Stimulated activated CD4-positive, alpha-beta T cell treated with anti-CD3 and anti-CD28 coated beads, Interleukin-2, amount 100 ng/mL, for 4 hours (primary cell): ENCODE data around the gene CIZ1.

Source experiments
- DNase-seq: peaks from one replicate; pipeline ENCODE4 v3.0.0-alpha.2; 2020; ENCODE audit warnings: low read depth

Gene CIZ1

GRCh38 chr9:128213746-128214497 is 22.6 kb upstream of the CIZ1 start:
- DNase-seq, result no peak

- no peak for DNase-seq
These were observed 20.6 kb upstream of the CIZ1 start for GRCh38 chr9:128211981-128212281.

DNA sequence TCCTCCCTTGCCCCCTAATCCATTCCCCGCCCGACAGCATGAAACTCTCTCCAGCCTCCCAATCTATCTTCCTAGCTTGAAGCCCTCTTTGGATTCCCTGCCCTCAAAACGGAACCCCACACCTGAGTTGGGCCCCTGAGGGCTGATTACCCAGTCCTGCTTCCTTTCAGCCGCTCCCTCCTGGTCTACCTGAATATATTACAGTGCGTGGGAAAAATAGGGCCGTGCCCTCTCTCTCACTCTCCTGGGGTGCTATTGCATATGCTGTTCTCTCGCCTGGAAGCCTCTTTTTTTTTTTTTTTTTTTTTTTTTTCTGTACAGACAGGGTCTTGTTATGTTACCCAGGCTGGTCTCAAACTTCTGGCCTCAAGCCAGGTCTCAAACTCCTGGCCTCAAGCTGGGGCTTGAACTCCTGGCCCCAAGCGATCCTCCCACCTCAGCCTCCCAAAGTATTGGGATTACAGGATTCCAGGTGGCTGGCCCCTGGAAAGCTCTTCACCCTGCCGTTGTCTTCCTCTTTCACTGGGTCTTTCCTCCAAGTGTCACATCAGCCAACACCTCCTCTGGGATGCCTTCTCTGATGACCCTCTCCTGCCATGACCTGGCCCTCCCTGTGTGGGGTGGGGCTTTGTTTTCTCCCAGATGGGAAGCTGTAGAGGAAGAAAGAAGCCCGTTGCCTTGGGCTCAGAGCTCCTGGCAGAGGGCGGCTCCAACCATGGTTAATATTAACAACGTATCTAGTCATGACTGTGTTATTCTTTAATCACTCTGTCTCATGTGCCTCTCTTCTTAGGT is 20.0 kb upstream of the CIZ1 start:
- DNase-seq, result no peak

DNA sequence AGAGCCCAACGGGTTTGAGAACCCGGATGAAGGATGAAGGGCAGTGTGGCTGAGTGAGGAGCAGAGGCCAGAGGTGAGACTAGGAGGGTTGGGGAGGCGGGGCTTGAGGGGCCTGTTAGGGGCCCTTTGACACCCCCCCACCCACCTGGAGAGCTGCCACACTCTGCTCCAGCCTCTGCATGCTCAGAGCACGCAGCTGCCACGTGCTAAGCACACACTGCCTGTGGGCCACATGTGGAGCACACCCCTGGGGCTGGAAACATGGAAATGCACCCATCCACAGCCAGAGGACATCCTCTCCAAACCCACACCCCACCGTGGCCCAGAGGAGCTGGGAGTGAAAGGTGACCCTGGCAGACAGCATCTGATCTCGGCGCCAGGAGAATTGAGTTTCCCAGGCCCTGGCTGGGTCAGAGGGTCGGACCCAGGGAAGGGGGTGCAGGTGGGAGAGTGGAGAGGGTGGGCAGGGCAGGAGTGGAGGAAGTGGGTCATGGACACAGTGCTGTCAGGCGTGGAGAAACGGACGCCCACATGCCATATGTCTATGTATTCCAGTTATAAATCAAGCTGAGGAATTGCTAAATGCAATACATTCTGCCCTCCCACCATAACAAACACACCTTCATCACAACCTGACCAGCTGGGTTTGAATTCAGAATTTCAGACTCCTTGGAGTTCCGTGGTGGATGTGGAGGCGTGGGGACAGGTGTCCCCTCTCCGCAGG is 17.7 kb upstream of the CIZ1 start:
- no peak for DNase-seq

- DNase-seq, result no peak
These were observed 17.0 kb upstream of the CIZ1 start for GRCh38 chr9:128208386-128208785.

DNA sequence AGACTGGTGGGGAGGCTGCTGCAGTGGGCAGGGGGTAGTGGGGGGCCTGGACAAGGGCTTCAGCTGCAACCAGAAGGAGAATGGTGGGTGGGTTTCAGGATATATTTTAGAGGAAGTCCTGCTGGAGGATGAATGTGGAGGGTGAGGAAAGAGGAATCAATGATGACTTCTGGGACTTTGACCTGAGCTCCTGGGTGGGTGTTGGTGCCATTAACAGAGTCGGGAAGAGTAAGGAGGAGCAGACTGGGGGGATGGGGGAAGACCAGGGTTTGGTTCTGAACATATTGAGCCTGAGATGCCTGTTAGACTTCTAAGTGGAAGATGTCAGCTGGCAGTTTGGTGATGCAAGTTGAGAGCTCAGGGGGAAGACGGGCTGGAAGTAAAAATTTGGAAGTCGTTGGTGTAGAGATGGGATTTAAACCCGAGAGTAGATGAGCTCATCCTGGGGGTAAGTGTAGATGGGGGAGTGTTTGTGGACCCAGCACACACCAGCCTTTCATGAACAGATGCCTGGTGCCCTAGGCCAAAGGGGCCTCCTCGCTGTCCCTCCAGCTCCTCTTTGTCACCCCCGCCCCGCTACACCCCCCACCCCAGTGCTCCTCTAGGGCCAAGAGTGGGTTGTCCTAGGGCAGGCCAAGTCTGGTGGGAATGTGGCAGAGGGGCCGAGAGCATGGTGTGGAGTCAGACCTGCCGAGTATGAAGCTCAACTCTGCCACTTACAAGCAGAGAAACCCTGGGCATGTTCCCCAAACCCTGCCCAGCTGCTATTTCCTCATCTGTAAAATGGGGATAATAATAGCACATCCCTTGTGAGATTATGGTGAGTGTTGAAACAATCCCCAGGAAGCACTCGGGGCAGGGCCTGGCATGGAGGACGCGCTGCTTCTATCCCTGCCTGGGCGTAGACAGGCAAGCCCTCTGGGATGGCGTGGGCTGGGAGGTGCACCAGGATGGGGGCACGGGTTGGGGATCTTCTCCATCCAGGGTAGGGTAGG is 15.8 kb upstream of the CIZ1 start:
- DNase-seq, result no peak

- no peak for DNase-seq
These were observed 15.1 kb upstream of the CIZ1 start for GRCh38 chr9:128206484-128206883.

DNA sequence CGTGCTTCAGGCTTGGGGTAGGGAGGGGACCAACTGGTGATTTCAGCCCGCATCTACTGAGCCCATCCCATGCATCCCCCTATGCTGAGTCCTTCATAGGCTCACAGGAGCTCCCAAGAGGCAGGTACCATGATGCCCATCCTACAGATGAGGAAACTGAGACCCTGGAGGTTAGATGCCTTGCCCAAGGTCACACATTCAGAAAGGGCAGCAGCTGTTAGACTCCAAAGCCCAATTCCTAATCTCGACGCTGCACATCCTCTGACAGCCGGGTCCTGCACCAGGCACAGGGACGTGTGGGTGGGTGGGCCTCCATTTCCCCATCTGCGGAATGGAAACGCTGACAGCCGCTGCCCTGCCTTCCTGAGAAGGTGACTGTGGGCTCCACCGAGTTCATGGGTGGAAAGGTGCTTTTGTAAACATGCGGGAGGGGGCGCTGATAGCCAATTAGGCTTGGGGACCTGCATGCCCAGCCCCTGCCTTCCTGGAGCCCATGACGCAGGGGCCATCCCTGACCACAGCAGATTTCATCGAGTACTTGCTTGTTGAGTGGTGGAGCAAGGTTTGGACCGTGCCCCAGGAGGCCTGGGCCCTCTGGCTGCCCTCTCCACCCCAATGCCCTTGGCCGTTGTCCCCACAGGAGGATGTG is 14.0 kb upstream of the CIZ1 start:
- no peak for DNase-seq

DNA sequence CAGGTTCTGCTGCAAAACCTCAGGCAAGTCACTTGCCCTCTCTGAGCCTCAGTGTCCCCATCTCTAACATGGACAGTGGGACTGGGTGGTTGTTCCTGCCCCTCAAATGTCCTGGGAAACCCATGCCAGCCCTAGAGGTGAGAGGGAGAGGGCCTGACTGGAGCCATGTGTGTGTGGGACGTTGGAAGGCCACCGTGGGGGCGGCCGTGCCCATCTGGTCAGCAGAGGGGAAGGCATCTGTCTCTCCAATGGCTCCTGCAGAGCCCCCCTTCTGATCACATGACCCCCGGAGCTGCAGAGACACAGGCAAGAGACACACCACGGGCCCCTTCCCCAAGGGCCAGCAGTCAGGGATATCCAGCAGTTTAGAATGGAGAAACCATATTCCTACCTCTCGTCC is 13.5 kb upstream of the CIZ1 start:
- DNase-seq, result no peak

GRCh38 chr9:128203707-128204551 is 12.6 kb upstream of the CIZ1 start:
- no peak for DNase-seq

DNA sequence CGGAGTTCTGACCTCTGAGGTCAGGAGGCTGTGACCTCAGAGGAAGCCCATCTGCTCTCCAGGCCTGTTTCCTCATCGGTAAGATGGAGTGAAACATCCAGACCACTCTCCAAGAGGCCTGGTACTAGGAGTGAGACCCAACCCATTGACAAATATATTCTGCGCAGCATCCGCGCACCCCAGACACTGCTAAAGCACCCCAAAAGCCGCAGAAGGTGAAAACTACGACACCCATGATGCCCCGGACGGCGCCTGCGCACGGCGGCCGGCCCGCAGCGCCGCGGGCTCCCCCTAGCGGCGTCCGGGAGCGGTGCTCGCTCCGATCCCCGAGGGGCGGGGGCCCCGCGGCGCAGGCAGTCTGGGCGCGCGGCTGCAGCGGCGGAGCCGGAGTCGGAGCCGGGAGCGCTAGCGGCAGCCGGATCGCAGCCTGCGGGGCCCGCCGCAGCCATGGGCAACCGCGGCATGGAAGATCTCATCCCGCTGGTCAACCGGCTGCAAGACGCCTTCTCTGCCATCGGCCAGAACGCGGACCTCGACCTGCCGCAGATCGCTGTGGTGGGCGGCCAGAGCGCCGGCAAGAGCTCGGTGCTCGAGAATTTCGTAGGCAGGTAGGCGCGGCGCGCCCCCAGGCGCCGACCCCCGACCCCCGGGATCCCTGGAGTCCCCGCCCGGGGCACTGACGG is 11.8 kb upstream of the CIZ1 start, which contains the start of gene DNM1:
Gene DNM1, plus strand, starts transcription at position 356 of the 683 bp plus-strand sequence. Its CDS starts 92 bp downstream, at position 448.
- peak; percentile 49 for DNase-seq

DNA sequence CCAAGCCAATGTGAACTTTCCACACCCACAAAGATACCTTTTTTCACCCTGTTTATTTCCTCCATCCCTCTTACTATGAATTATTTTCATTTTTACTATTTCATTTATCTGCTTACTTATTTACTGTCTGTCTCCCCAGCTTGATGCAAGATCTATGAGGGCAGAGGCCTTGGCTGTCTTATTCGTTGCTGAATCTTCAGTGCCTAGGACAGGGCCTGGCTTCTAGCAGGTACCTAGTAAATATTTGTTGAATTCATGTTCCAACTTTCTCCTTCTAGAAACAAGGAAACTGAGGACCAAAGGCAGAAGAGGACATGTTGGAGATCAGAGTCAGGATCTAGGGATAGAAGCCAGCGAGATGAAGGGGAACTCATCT is 11.3 kb upstream of the CIZ1 start:
- DNase-seq, result no peak

DNA sequence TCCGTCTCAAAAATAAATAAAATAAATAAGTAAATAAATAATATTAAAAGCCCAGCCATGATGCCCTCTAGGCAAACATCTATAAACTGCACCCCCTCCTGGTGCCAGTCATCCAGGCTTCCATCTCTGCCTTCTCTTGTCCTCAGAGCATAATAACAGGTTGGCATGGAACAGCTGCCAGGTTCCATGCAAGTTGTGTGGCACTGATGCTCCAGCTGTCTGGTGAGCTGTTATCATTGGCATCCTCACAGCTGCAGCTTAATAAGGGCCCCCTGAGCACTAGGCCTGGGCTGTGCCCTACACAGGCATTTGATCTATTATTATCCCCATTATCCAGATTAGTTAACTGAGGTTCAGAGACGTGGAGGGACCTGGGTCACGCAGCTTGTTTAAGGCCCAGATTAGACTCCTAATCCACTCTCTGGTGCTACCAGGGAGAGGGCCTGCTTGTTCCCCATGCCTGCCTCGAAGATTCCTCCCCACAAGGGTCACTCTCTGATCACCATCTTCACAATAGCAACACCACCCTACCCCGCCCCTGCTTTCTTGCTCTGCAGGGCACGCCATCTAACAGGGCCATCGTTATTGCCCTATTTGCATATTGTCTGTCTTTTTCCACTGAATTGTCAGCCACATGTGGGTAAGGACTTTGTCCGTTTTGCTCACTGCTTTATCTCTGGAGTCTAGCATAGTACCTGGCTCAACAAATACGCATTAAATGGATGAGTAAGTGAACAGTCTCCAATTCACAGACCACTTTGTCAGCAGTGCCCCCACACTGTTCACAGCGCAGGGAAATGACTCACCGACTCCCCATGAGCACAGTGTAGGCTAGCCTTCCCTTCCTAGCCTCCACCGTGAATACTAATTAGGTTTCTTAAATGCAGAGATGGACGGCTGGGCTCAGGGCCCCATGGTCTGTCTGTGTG is 10.3 kb upstream of the CIZ1 start:
- DNase-seq, result no peak

DNA sequence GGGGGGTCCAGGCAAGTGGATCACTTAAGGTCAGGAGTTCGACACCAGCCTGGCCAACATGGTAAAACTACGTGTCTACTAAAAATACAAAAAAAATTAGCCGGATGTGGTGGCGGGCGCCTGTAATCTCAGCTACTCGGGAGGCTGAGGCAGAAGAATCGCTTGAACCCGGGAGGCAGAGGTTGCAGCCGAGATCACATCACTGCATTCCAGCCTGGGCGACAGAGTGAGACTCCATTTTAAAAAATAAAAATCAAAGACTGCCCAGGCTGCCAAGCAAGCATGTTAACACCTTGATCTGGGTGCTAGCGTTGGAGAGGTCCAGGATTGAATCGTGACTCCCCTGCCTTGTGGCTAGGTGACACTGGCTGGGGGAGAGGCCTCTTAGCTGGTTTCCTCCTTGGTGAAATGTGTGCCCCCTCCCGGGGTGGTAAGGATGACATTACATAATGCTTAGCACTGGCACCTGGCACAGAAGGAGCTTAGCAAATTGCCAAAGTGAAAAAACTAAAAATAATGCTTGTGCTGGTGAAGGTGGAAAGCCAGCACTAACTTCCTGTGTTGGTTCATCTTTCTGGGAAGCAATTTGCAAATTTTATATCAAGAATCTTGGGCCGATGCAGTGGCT is 2.2 kb upstream of the CIZ1 start:
- no peak for DNase-seq

DNA sequence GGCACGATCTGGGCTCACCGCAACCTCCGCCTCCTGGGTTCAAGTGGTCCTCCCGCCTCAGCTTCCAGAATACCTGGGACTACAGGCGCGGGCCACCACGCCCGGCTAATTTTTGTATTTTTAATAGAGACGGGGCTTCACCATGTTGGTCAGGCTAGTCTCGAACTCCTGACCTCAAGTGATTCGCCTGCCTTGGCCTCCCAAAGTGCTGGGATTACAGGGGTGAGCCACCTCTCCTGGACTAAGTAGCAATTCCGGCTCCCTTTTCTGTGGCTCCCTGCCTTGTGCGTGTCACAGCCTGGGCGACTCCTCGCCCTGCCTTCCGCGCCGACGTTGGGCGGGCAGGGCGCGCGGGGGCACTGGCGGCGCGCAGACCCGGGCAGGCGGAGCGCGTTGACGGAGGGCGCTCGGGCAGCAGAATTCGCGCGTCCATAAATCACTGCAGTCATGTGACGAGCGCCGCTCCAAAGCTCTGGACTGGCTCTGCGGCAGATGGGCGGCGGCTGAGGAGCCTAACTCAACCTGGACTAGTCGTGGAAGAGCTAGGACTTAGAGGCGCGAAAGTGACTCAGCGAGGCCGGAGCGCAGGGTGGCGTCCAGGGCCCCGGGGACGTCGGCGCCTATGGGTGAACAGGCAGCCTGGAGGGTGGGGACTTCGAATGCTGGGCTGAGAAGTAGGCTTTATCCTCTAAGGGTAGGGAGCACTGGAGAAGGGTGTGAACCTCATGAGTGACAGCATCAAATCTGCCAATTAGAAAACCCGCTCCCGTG is 1.4 kb upstream of the CIZ1 start:
- DNase-seq, result peak; percentile 29

DNA sequence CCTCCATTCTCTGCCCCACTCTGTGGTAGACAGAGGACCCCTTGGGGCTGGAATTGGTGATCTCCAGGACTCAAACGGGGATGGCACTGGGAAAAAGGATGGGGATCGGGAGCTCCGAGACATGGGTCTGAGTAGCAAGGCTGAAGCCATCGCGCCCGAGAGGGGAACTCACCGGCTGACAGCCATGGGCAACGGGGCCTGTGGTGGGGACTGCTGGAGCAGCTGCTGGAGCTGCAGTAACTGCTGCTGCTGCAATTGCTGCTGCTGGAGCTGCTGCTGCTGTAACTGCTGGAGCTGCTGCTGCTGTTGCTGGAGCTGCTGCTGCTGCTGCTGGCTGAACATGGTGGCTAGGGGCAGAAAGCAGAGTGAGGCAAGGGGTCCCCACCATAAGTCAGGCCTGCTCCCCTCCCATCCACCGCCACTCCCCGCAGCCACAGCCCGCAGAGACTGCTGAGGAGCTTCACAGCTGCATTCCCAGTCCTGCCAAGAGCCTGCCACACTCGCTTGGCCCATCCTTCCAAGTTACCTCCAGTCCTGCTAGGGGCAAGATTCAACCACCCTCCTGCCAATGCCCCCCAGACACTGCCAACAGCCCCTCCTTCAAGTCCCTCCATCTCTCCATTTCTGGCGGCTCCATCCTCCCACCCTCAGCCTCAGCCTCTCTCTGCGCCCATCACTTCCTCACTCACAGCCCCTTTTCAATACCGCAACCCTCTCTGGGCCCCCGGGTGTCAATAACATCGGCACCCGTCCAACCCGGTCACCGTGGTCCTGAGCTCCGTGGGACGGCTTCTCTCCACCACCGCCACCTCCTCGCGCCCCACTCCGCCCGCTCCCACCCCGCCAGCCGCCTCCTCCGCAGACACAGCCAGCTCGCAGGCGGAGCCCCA is 611 bp downstream of the CIZ1 start:
- DNase-seq, result no peak
